Measurements from ENCODE around the gene PTH. TPM values are rescaled to one million over a fixed set of nuclear protein-coding genes. Genes with fewer than 3 reads are reported as not detected.

Gene PTH
- polyA plus RNA-seq, 1 experiment = not detected

GRCh38 chr11:13445588-13445987 lies 50.2 kb downstream of the PTH start:
- ChIA-PET CTCF (interaction anchor here (0.9 kb wide), 1 partner anchor 19 kb away, joined by 3 read pairs; no protein-coding TSS in a partner anchor), POLR2A (no interaction called here)
- no peak for TF ChIP-seq CTCF (IDR thresholded peaks at IDR 0.05; ENCODE audit: low read depth, low read length)
- no peak for DNase-seq (ENCODE audit: low read depth, low spot score)
- no peaks in the 10 kb centered on the region for H3K27me3 ChIP-seq (ENCODE audit: control insufficient read depth, insufficient read depth, low read length)
- no peaks in the 10 kb centered on the region for H3K9me3 ChIP-seq (ENCODE audit: control insufficient read depth, insufficient read depth, low read length)
- no peak overlapping the region for H3K27ac ChIP-seq (ENCODE audit: low read depth, low read length)
- H3K4me3 ChIP-seq (ENCODE audit: low read depth, low read length) = no peak overlapping the region

Other genes starting within 250 kb of the PTH start
- gene BMAL1, start 218.2 kb downstream of the PTH start, polyA plus RNA-seq (2011; rRNA removed) = 10.9 and 12.5 TPM in 2 replicates
- 50.2 and 60.8 TPM in 2 replicates for gene BTBD10, start 32.8 kb downstream of the PTH start, polyA plus RNA-seq (2011; rRNA removed)
- gene FAR1, start 172.7 kb upstream of the PTH start, polyA plus RNA-seq (2011; rRNA removed) = 56.9 and 71.7 TPM in 2 replicates